Large intestine (tissue), 3 donors: ENCODE measurements around the gene ROR2. TPM values are rescaled to one million over a fixed set of nuclear protein-coding genes. Genes with fewer than 3 reads are reported as not detected.

Source experiments
- DNase-seq, 2 donors: peaks; one replicate each; pipeline versions ENCODE4 v3.0.0 to v3.0.0-alpha.2; 2013
- H3K27ac ChIP-seq: one replicate; pipeline ENCODE4 v1.5.1; 2013; ENCODE audit warnings: low read length
- H3K27me3 ChIP-seq: 2 replicates; pipeline ENCODE4 v1.6.1; 2013; ENCODE audit warnings: low read length; ENCODE audit not compliant: control insufficient read depth, insufficient read depth
- H3K36me3 ChIP-seq: 2 replicates; pipeline ENCODE4 v1.6.1; 2013; ENCODE audit warnings: low read length; ENCODE audit not compliant: control insufficient read depth, insufficient read depth
- H3K4me1 ChIP-seq: one replicate; pipeline ENCODE4 v1.6.1; 2013; ENCODE audit warnings: low read length; ENCODE audit not compliant: control insufficient read depth, insufficient read depth
- H3K4me3 ChIP-seq: one replicate; pipeline ENCODE4 v1.5.1; 2013; ENCODE audit warnings: low read length
- H3K9me3 ChIP-seq: one replicate; pipeline ENCODE4 v1.6.1; 2013; ENCODE audit warnings: mild to moderate bottlenecking, low read depth, low read length, moderate library complexity; ENCODE audit not compliant: control insufficient read depth
- WGBS: methylation state at CpG from one replicate; pipeline ENCODE4 v1.1.5; 2013; ENCODE audit warnings: low lambda C conversion rate; ENCODE audit not compliant: insufficient coverage; 5-methylcytosine and 5-hydroxymethylcytosine counted together
- polyA plus RNA-seq: library from polyadenylated mRNA; unstranded; fragments of 120-200 nt; gene quantifications from one replicate; pipeline ENCODE4 v1.2.1, GENCODE V29; 2013

ROR2 gene
- polyA plus RNA-seq, 1 donor: 17.5 TPM

DNA sequence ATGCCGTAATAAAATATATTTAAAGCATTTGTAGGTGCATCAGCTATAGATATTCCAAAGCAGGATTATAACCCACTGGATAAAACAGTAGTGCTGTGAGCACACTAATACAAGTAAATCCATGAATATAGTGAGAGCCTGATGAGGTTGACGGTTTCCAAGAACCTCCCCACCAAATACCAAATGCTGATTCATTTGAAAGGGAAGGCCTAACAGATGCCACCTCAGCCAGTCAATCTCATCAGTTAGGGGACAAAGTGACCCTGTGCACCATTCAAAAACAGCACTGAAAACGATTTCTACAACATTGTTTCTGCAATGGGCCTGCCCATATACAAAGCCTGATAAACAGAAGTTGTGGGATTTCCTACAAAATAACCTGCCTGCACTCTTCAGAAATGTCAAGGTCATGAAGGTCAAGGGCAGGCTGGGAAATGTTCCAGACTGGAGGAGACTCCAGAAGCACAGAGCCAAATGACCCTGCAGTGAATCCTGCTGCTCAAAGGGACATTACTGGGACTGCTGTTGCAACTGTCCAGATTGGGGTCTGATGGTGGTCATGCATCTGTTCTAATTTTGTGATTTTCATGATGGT lies 69.6 kb downstream of the ROR2 start:
- WGBS: no CpG with 5 or more reads among the region's 3 CpGs
- Histone ChIP-seq H3K36me3 (peaks cover 2% of the 10 kb centered on the region), H3K4me1 (peaks cover 7% of the 10 kb centered on the region), H3K4me3 (no peak overlapping the region), H3K27me3 (no peaks in the 10 kb centered on the region), H3K9me3 (no peaks in the 10 kb centered on the region), H3K27ac (no peak overlapping the region)
- DNase-seq: no peak

DNA sequence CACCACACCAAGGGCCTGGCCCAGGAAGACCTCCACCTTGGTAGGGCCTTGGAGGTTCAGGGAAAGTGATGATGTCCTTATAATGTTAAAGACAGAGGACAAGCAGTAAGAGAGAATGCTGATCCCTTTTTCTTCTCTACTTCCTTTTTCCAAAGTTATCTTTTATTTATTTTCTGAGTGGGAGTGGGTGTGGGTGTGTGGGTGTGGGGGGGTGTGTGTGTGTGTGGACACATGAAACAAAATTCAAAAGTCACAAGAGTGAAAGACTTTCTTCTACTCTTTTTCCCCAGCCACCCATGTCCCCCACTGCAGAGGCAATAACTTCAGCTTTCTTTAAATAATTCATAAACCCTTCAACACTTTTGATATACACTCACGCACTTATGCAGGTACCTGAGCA lies 70.8 kb downstream of the ROR2 start:
- Histone ChIP-seq H3K27me3 (no peaks in the 10 kb centered on the region), H3K9me3 (no peaks in the 10 kb centered on the region), H3K36me3 (peaks cover 2% of the 10 kb centered on the region), H3K27ac (no peak overlapping the region), H3K4me3 (no peak overlapping the region), H3K4me1 (no peaks in the 10 kb centered on the region)
- no CpG with 5 or more reads among the region's 1 CpG for WGBS
- no peak for DNase-seq

DNA sequence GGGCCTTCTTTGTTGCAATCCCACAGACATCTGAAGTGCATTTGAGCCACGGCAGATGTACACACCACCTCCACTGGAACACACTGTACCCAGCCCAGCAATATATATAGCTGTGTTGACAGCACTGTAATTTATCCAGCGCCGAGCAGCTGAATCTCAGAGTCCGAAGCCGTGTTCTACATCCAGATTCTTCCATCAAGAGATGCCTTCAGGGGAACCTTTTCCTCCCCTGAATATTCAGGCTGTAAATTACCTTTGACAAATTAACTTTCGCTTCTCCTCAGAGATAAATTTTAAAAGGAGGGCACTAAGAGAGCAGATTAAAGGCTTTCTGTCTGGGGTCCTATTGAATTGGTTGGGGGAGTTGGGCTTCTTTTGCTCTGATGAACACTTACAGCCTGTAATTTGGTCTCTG lies 76.4 kb downstream of the ROR2 start:
- DNase-seq: no peak
- peaks cover 2% of the 10 kb centered on the region for H3K36me3 ChIP-seq
- no peak overlapping the region for H3K4me3 ChIP-seq
- H3K9me3 ChIP-seq: no peaks in the 10 kb centered on the region
- no peak overlapping the region for H3K27ac ChIP-seq
- no peaks in the 10 kb centered on the region for H3K27me3 ChIP-seq
- WGBS: no CpG with 5 or more reads among the region's 6 CpGs
- H3K4me1 ChIP-seq: peaks cover 3% of the 10 kb centered on the region

DNA sequence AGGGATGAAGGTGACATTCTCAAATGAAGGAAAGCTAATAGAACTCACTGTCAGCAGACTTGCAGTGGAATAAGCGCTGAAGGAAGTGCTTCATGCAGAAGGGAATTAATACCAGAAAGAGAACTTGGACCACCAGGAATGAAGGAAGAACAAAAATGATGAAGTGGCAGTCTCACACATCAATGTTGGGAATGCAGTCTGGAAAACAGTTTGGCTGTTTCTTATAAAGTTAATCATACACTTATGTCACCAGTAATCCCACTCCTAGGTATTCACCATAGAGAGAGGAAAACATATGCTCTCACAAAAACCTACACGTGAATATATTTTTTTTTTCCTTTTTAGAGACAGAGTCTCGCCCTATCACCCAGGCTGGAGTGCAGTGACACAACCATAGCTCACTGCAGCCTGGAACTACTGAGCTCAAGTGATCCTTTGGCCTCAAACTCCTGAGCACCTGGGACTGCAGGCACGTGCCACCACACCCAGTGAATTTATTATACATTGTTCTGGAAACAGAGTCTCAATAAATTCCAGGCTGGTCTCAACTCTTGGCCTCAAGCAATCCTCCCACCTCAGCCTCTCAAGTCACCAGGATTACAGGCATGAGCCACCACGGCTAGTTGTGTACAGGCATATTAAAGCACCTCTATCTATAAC lies 81.2 kb downstream of the ROR2 start:
- H3K27ac ChIP-seq: no peak overlapping the region
- no CpG with 5 or more reads among the region's 5 CpGs for WGBS

DNA sequence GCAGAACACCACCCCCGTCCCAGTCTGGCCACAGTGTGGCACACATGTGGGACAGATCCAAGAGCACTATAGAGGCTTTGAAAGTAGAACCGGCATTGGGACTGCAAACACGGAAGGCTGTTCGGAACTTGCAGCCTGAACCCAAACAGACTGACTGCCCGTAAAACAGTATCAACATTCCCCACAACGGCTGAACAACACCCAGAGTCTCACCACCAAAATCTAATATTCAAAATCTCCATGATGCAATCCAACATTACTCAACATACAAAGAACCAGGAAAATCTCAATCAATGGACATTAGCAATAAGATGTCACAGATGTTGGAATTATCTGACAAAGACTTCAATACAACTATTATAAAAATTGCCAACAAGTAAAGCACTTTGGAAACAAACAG lies 82.3 kb downstream of the ROR2 start:
- WGBS: no CpG with 5 or more reads among the region's 6 CpGs
- Histone ChIP-seq H3K27me3 (no peaks in the 10 kb centered on the region), H3K9me3 (no peaks in the 10 kb centered on the region), H3K4me3 (no peak overlapping the region), H3K27ac (no peak overlapping the region), H3K4me1 (no peaks in the 10 kb centered on the region), H3K36me3 (no peaks in the 10 kb centered on the region)
- no peak for DNase-seq

More for the DNA sequence above, 81.2 kb downstream of the ROR2 start:
- no peak overlapping the region for H3K4me3 ChIP-seq
- no peaks in the 10 kb centered on the region for H3K9me3 ChIP-seq
- peaks cover under 1% of the 10 kb centered on the region for H3K4me1 ChIP-seq
- no peaks in the 10 kb centered on the region for H3K36me3 ChIP-seq
- H3K27me3 ChIP-seq: no peaks in the 10 kb centered on the region
- peak; percentile 26 to 51 for DNase-seq

DNA sequence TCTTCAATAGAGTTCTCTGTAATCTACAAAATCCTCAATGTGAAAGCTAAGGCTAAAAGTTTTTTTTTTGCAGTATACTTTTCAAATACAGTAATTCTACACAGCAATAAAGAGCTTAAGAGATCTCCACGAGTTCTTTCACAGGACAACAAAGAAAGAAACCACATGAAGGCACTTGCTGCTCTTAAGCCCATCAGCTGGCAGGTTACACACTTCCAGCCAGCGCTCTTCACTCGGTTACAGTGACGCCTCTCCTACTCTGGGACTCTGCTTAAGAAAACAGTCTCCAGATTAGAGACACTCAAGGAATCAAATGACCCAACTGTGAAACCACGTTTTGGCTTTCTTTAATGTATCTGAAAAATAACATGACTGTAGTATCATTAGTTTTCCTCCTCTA lies 85.0 kb downstream of the ROR2 start:
- H3K27ac ChIP-seq: no peak overlapping the region
- no peak for DNase-seq
- no peak overlapping the region for H3K4me3 ChIP-seq
- 40% methylated on average over 1 of the region's 5 CpGs for WGBS
- no peaks in the 10 kb centered on the region for H3K27me3 ChIP-seq
- H3K36me3 ChIP-seq: no peaks in the 10 kb centered on the region
- H3K9me3 ChIP-seq: no peaks in the 10 kb centered on the region
- H3K4me1 ChIP-seq: no peaks in the 10 kb centered on the region

DNA sequence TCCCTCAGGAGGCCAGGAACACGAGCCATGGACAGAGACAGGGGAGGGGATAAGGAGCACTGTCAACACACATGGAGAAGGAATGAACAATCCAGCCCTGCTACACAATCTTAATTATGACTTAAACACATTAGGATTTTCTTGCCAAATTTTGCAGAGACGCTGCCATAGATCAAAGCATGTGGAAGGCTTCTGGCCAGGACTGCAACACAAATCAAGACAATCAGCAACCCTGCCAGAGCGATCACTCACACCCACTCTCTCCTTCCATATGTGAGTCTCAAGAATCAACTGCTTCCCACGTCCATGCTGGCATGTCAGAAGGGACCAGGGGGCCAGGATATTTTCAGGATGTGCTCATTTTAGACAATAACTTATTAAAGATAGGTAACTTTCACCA lies 85.6 kb downstream of the ROR2 start:
- no peak overlapping the region for H3K4me3 ChIP-seq
- no CpG with 5 or more reads among the region's 4 CpGs for WGBS
- H3K27ac ChIP-seq: no peak overlapping the region
- DNase-seq: no peak
- H3K36me3 ChIP-seq: no peaks in the 10 kb centered on the region
- no peaks in the 10 kb centered on the region for H3K27me3 ChIP-seq
- no peaks in the 10 kb centered on the region for H3K4me1 ChIP-seq
- H3K9me3 ChIP-seq: no peaks in the 10 kb centered on the region

DNA sequence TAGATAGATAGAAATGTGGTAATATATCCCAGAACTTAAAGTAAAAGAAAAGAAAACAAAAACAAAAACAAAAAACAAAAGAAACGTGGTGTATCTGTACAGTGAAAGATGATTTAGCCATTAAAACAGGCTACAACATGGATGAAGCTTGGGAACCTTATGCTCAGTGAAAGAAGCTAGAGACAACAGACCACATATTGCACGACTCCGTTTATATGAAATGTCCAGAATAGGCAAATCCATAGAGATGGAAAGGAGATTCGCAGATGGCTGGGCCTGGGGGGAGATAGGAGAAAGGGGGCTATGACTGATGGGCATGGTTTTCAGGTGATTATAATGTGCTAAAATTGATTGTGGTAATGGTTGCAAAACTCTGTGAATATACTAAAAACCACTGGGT lies 86.6 kb downstream of the ROR2 start:
- H3K36me3 ChIP-seq: no peaks in the 10 kb centered on the region
- no peaks in the 10 kb centered on the region for H3K9me3 ChIP-seq
- H3K4me1 ChIP-seq: no peaks in the 10 kb centered on the region
- DNase-seq: no peak
- no peak overlapping the region for H3K4me3 ChIP-seq
- no peaks in the 10 kb centered on the region for H3K27me3 ChIP-seq
- WGBS: 100% methylated on average over 1 of the region's 4 CpGs
- H3K27ac ChIP-seq: no peak overlapping the region

DNA sequence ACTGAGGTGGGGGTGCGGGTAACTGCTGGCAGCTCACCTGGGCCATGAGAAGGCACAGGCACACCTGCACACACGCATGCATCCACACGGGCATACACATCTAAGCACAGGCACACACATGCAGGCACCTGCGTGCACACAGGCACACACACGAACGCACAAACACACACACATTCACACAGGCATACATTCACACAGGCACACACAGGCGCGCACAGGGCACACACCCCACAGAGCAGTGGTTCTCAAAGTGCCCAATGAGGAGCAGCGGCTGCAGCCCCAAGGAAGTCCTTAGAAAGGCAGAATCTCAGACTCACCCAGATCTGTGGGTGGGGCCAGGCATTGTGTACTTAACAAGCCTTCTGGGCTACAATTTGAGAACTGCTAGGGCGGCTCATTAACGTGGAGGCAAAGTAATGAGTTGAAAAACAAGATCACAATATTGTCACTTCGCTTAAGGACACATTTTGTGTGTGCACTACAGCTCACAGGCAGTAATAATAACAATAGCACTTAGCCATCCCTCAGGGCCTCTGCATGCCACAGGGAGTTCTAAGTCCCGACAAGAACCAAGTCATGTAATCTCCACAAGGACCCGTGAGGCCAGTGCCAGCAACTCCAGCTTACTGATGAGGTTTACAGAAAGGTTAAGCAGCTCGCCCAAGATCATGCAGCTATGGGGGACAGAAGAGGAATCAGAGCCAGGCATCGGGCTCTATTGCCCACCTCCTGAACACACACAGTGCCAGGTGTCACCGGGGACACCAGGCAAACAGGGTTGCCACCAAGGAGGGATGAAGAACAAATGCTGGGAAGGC lies 91.6 kb downstream of the ROR2 start:
- Histone ChIP-seq H3K27me3 (no peaks in the 10 kb centered on the region), H3K9me3 (no peaks in the 10 kb centered on the region), H3K4me3 (no peak overlapping the region), H3K4me1 (no peaks in the 10 kb centered on the region), H3K36me3 (no peaks in the 10 kb centered on the region), H3K27ac (no peak overlapping the region)
- DNase-seq: no peak
- WGBS: no CpG with 5 or more reads among the region's 17 CpGs

DNA sequence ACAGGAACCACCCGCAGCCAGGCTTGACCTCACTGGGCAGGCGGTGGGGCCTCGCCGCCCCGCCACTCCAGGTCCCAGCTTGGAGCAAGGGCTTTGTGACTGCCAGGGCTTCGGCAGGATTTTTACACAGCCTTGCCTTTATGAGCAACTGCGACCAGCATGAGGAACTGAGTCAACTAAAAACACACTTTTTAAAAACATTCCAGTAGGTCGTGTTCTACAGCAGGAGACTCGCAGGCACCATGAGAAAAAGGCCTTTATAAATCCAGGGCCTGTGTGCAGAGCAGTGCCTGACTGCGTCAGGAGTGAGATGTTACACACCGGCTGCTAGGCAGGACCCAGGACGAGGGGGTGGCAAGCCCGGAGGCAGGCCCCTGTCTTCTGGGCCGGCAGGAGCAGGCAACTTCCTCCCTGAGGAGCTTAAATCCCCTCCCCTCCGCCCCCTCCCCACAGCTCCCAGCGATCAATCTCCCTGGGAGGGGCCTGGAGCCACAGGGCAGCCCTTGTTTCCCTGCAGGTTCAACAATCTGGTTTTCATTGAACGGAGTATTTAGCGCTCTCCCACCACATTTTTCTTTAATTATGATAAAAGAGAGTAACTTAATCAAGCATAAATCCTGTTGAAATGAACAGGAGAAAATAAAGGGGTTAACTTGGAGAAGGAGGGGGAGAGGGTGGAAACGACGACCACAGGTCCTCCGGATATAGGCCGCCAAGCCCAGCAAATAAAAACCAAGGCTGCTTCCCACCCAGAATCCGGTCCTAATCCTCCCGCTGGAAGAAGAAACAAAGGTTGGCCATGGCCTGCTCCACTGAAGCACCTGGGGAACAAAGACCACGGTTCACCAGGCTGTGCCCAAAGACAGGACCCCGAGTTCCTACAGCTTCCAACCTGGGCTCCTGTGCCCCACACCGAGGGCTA lies 92.5 kb downstream of the ROR2 start:
- no peak overlapping the region for H3K27ac ChIP-seq
- no peaks in the 10 kb centered on the region for H3K27me3 ChIP-seq
- DNase-seq: no peak
- no peaks in the 10 kb centered on the region for H3K36me3 ChIP-seq
- whole genome bisulfite sequencing: no CpG with 5 or more reads among the region's 27 CpGs
- no peaks in the 10 kb centered on the region for H3K4me1 ChIP-seq
- no peaks in the 10 kb centered on the region for H3K9me3 ChIP-seq
- no peak overlapping the region for H3K4me3 ChIP-seq
